ENCODE data around the gene FBXO10.
"Not testable (repeated sequence)": the region's sequence is repeated elsewhere in the genome, so short reads cannot be mapped to it uniquely, and the experiment has no call there.

Gene FBXO10

GRCh38 chr9:37575921-37576721 is at the start of gene FBXO10:
Gene FBXO10, minus strand, starts transcription at chr9:37576380. Its CDS starts 34,612 bp downstream, at chr9:37541768.
- peak; percentile 86 for DNase-seq

- no peak for DNase-seq
These were observed 49.6 kb upstream of the FBXO10 start for GRCh38 chr9:37625758-37626147.

DNA sequence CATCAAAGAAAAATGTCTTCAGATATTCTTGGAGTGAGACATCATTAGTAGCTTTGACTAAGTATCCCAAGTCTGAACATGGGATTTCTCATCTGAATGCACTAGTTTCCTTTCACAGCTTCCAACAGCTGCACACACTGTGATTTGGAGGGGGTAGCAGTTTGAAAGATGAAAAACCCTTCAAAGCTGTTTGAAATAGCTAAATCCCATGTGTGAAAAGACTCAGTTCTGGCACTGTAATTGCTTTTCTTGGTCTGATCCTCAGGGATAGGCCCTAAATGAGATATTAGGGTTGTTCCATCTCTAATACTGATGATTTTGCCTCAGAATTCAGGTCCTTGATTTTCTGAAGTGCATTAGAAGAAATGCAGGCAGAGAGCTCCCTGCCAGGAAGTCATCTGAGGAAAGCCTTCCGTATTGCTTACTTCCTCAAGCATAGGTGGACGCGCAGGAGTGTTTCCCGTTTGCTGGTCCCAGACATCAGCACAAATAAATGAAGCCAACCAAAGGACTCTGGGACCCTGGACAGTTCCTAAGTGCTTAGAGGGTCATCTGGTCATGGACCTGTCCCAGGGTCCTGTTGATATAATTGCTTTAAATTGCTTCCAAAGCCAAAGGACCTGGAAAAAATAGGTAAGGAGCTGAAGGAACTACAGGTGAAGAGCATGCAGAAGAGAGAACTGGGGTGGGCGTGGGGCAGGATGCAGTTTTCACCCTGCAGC is 49.0 kb upstream of the FBXO10 start:
- DNase-seq, result no peak

DNA sequence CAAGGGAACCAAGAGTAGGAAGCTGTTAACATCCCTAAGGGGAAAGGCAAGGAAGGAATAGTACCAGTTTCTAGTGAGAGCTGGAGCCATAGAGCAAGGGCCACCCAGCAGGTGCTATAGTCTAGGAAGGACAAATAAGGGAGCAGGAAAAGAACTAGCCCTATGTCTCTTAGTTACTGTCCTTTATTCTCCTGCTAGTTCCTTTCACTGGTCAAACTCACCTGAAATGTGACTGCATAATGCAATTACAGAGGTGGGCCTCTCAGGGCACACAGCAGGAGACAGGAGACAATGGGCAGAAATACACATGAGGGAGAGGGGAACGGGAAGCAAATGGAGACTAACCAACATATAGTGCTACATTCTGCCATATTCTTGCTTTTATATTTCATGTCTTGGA is 47.9 kb upstream of the FBXO10 start:
- DNase-seq, result no peak

DNA sequence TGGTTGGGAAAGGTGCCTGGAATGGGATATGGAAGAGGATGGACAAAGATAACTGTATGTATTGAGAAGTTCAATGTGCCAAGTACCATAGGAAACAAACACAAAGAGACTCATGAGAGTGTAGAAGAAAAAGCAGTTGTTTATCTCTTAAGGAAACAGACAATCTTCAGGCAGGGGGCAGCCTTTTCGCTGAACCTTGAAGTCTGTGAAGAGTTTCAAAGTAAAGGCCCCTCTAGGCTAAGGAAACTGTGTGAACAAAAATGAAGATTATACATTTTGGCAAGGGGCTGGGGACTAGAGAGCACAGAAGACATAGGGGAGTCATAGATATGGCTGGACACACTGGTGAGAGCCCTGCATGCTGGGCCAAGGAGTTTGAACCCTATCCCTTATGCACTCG is 47.1 kb upstream of the FBXO10 start:
- no peak for DNase-seq

GRCh38 chr9:37622462-37622861 is 46.3 kb upstream of the FBXO10 start:
- no peak for DNase-seq

- no peak for DNase-seq
These were observed 45.3 kb upstream of the FBXO10 start for GRCh38 chr9:37621273-37622121.

DNA sequence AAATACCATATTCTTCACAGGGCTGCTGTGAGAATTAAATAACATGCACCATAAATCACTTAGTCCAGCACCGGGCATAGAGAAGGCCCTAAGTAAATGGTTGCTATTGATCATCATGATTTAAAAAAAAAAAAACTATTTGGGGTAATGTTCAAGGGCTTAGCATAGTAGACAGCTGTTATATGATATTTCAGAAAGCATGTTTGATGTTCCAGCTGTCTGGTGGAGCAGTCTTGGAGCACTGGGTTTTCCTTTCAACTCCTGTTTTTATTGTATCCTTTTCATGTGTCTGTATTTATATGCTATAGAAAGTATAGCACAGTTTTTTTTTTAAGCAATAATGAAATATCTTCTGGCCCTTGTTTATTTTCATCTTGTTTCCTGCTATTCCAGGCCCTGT is 44.2 kb upstream of the FBXO10 start:
- DNase-seq, result no peak

GRCh38 chr9:37619806-37620205 is 43.6 kb upstream of the FBXO10 start:
- no peak for DNase-seq

DNA sequence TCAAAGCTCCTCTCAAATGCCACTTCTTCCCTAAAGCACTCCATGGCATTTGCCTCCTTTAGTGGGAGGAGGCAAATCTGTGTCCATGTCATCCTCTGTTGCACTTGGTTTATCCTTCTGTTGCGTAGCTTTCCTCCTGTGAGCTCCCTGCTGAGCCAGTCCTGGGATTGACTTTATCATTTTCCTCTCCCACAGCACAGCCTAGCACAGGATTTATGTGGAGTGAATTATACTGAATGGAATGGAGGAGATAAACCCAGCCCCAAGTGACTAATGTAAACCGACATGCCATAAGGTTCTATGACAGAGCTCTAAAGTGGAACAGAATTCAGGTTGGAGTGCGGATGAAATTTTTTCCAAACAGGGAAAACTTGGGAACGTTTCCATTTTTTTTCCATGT is 42.6 kb upstream of the FBXO10 start:
- no peak for DNase-seq

GRCh38 chr9:37617832-37618231 is 41.7 kb upstream of the FBXO10 start:
- no peak for DNase-seq

DNA sequence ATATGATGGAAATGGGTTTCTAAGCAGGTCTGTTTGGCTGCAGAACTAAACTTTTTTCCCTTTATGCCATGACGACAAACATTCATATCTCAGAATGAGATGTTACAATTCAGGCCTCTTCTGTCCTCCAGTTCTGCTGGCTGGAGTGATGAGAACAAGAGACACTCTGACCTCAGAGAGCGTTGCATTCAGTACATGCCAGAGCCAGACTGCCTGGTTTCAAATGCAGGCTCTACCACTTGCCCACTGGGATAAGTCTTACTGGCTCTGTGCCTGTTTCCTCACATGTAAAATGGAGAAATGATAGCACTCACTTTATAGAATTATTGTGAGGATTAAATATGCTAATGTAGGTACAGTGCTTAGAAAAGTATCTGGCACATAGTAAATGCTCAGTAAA is 41.0 kb upstream of the FBXO10 start:
- no peak for DNase-seq

DNA sequence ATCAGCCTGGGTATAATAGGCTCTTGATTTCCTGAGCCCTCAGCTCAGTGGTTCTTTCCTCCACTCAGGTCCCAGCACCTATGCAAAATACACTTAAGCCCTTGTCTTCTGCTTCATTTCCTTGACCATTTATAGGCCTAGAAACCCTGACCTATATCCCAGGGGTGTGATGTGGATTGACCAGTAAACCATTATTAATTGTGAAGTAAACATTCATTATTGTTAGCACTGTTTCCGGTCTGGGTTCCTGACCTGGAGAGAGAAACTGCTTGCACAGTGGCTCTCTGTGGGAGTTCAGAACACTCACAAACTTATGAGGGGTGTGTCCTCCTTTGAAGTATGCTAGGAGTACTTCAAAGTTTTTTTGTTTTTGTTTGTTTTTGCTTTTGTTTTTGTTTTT is 35.8 kb upstream of the FBXO10 start:
- DNase-seq, result no peak

- no peak for DNase-seq
These were observed 34.8 kb upstream of the FBXO10 start for GRCh38 chr9:37611014-37611413.

- DNase-seq, result no peak
These were observed 33.7 kb upstream of the FBXO10 start for GRCh38 chr9:37609735-37610397.

DNA sequence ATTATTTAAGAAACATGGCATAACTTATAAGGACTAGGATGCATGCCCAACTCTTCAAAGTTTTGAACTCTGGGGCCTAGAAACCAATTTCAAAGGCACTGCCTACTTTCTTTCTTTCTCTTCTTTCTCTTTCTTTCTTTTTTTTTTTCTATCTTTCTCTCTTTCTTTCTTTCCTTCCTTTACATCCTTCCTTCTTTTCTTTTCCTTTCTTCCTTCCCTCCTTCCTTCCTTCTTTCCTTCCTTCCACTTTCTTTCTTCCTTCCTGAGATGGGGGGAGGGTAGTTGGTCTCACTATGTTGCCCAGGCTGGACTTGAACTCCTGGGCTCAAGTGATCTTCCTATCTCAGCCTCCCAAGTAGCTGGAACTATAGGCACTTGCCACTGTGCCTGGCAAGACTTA is 32.1 kb upstream of the FBXO10 start:
- no peak for DNase-seq

- DNase-seq, result no peak
These were observed 28.1 kb upstream of the FBXO10 start for GRCh38 chr9:37604296-37604695.

GRCh38 chr9:37602817-37603216 is 26.6 kb upstream of the FBXO10 start:
- no peak for DNase-seq

GRCh38 chr9:37602061-37602460 is 25.9 kb upstream of the FBXO10 start:
- DNase-seq, result not testable (repeated sequence)

- DNase-seq, result no peak
These were observed 20.3 kb upstream of the FBXO10 start for GRCh38 chr9:37596504-37596903.

- no peak for DNase-seq
These were observed 17.8 kb upstream of the FBXO10 start for GRCh38 chr9:37593883-37594448.

DNA sequence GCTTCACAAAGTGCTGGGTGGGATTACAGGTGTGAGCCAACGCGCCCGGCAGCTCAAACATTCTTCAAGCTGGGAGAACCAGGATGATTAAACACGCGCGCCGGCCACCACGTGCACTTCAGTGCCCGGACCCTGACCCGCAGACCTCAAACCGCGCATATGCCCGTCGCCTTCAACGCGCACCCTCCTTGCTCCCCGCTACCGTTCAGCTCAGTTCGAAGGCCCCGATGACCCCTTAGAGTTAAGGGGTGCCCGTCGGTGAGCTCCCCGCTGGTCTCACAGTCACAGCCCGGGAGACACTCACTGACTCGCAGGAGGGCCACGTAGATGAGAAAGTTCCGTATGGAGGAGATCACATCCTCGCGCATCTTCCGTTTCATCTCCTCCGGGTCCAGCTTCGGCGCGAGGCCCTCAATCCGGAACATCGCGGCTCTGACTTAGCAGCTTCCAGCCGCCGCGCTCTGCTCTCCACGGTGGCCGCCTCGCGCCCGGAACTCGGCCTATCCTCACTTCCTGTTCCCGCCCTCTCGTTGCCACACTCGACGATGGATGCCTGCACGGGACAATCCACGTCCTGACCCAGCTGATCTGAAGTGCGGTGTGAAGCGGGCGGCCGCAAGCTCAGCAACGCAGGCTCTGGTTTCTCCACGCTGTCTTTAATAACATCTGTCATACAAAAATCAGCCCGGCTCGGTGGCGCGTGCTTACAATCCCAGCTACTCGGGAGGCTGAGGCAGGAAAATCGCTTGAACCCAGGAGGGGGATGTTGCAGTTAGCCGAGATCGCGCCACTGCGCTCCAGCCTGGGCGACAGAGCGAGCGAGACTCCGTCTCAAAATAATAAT is 16.1 kb upstream of the FBXO10 start, which contains the start of gene TOMM5:
TOMM5 (minus strand) TSS at position 490 of the 844 bp plus-strand sequence; CDS start at position 425, 65 bp downstream.
- DNase-seq, result peak; percentile 95
